HG03565 (cell line): Measurements from ENCODE around the gene TENM4.

Source experiments
- ATAC-seq: cut with Tn5 transposase; IDR thresholded peaks from one replicate; pipeline ENCODE4 v1.9.1; 2021; ENCODE audit warnings: mild to moderate bottlenecking, moderate library complexity; ENCODE audit not compliant: unreplicated experiment

TENM4 gene

GRCh38 chr11:78927511-78927910 is 513.3 kb downstream of the TENM4 start:
- no peak for ATAC-seq

GRCh38 chr11:78926633-78927338 is 514.0 kb downstream of the TENM4 start:
- ATAC-seq, result no peak

DNA sequence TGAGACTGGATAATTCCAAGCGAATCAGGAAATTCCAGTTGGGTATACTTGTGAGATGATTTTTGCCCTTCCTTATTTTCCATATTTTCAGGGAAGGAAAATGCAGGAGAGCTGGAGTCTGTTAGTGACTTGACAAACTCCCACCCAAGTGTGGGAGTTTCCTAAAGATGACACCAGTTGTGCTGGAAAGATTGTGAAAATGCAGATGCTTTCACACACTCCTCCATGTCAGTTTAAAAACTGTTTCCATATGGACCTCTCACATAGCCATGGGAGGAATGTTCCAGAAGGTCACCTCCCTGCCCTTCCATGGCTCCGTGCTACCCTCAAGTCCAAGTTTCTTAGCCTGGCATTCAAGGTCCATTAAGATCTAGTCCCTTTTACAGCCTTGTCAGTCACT is 515.4 kb downstream of the TENM4 start:
- ATAC-seq, result no peak

DNA sequence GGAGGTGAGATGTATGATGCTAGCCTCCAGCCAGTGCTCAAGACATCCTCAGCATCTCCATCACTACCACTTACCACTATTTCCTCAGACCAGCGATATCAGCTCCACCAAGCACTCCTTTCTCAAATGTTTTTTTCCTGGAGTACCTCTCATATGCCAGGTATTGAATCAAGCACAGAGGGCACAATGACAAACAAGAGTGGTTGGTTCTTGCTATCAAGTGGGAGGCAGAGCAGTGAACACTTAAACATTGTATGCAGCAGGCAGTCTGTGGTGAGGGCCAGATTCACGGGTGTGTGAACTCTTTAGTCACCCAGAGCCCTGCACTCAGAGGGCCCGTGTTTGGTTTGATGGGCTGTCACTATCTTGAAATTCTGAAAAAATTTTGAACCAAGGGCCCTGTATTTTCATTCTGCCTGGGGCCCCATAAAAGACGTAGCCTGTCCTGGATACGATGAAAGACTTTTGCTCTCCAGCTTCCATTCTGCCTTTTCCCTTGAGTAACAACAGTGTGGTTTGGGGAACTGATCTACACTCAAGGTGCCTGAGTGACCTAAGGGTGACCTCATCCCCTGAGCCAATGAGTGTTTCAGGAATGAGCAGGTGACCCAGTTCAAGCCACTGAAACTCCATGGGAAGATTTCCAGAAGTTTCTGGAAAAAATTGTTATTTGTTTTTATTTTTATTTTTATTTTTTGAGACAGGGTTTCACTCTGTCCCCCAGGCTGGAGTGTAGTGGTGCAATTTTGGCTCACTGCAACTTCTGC is 517.8 kb downstream of the TENM4 start:
- no peak for ATAC-seq

- ATAC-seq, result no peak
Observed at GRCh38 chr11:78921509-78921908, 519.3 kb downstream of the TENM4 start.

DNA sequence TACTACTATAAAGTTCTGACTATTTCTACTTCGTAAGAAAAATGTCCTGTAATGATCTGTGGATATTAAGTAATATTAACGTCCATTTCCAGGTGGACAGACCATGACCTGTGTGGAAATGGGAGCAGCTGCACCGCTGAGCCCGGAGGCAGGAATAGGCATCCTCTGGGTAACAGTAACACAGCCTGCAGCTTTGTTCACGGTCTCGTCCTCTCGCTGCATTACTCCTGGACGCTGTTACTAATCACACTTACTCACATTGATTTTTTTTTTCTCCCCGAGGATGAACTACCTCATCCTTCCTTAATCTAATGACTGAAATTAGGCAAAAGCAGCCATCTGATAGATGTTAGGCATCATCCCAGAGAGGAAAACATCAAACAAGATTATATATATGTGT is 520.5 kb downstream of the TENM4 start:
- no peak for ATAC-seq

DNA sequence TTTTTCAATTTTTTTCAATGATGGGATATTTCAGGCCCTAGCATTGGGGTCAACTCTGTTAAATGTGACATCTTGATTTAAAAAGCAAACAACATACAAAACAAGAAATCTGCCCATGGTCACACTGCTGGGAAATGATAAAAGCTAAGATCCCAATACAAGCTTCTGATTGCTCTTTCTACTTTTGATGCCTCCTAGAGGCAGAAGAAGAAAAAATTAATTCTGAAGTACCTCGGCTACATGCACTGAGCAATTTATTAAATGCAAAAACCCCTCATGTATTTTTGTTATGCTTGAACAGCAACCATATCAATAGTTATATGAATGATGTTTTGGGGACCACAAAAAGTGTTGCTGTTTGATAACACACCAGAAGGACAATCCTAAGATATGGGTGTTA is 524.1 kb downstream of the TENM4 start:
- ATAC-seq, result no peak

DNA sequence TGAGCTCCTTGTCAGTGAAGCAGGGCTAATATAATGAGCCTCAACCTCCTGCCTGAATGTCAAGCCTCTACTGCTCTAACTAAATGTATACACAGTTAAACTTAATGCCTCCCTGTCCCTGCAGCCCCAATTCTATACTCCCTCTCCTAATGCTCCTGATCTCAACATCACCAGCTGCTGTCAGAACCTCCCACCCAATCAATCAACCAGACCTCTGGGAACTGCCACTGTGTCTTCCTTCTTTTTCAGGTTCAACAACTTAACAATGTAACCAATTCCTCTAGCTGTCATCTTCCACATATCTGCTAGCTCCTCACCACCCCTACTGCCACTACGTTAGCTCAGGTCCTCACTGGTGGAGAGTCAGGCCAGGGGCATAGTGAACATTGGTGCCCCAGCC is 526.3 kb downstream of the TENM4 start:
- ATAC-seq, result no peak

- ATAC-seq, result no peak
Observed at GRCh38 chr11:78912778-78913177, 528.1 kb downstream of the TENM4 start.

- no peak for ATAC-seq
Observed at GRCh38 chr11:78910322-78910721, 530.5 kb downstream of the TENM4 start.

- ATAC-seq, result no peak
Observed at GRCh38 chr11:78909386-78909785, 531.4 kb downstream of the TENM4 start.

GRCh38 chr11:78907636-78908035 is 533.2 kb downstream of the TENM4 start:
- ATAC-seq, result no peak

GRCh38 chr11:78906566-78906965 is 534.3 kb downstream of the TENM4 start:
- ATAC-seq, result no peak

DNA sequence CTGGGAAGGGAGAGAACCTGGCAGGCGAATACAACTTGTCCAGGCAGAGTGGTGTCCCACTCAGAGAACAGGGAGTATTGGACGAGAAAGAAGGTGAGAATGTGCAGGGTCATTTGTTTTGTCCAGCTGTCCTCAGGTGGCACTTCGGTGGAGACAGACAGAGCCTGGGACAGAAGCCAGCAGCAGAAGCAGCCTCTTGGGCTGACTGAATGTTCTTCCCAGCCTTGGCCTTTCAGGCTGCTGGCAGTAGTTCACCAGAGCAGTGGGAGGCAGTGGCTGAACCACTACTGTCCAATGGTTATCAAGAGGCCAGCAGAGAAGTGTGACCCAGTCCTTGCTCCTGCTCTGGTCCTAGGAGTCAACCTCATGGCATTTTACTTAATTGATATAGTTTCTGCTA is 535.1 kb downstream of the TENM4 start:
- no peak for ATAC-seq

- ATAC-seq, result no peak
Observed at GRCh38 chr11:78902771-78903507, 537.9 kb downstream of the TENM4 start.

DNA sequence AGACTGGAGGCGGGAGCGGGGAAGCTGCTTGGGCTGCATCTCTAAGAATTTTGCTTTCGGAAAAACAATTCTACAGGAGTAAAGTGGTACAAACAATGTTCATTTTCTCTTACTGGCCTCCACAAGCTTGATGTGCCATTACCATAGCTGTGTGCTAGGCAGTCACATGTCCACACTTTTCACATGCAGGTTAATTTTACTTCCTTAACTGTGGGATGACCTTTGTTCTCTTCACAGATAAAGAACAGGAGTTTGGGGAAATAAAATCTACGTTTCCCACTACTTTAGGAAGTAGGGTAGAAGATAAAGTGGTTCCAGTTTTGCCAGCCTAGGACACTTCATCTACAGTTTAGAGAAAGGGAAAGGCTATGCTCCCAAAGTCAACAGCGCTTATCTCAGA is 539.0 kb downstream of the TENM4 start:
- ATAC-seq, result no peak

GRCh38 chr11:78898266-78898775 is 542.5 kb downstream of the TENM4 start:
- ATAC-seq, result no peak

GRCh38 chr11:78893996-78894395 is 546.8 kb downstream of the TENM4 start:
- no peak for ATAC-seq

GRCh38 chr11:78889698-78890097 is 551.1 kb downstream of the TENM4 start:
- no peak for ATAC-seq

DNA sequence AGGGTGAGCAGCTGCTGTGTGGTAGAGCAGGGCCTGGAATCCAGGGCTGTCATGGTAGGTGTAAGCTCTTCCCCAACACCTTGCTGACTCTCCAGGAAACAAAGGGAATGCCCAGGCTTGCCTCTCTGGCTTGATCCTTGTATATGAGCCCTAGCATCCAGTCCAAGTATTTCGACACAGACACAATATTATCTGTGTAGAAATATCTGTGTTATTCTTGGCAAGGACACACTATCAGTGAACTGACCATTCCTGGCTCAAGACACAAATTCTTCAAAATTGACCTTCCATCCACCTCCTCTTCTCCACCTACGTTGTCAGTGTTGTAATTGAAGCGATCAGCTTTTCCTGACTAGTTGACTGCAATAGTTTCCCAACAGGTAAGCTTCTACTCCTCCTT is 554.2 kb downstream of the TENM4 start:
- no peak for ATAC-seq

- ATAC-seq, result no peak
Observed at GRCh38 chr11:78884761-78885160, 556.1 kb downstream of the TENM4 start.

DNA sequence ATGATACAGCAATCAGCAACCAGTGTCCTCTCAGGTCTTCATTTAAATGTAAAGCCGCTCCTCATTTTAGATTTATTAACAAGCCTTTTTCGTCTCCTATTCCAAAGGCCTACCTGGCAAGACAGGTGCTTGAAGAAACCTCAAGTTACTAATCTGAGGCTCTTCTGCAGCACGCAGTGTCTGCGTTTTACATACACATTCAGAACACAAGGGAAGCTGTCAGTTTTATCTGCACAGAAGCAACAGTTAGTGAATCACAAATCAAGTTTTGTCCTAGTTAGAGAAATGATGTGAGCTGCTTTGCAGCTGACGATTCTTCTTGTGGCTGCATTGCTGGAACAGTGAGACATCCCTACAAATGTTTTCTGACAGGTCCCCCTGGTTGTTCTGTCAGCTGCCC is 557.3 kb downstream of the TENM4 start:
- ATAC-seq, result no peak
